K562 treated with DMSO at 1 percent for 48 hours (cell line): Measurements from ENCODE around the gene EIF2S1. TPM values are rescaled to one million over a fixed set of nuclear protein-coding genes. Genes with fewer than 3 reads are reported as not detected.

Experiments used
- total RNA-seq: library from RNA; unstranded; fragments of 300-600 nt; gene quantifications from 2 replicates; pipeline ENCODE4 v1.2.3, GENCODE V29; 2022; ENCODE audit warnings: low replicate concordance; ENCODE audit errors: extremely low read depth

Gene EIF2S1
- not detected in 2 replicates for total RNA-seq

GRCh38 chr14:67359775-67360469 lies at the start of gene EIF2S1, which contains the start of gene ATP6V1D:
Gene EIF2S1, plus strand, starts transcription at chr14:67360328. Its CDS starts 4,440 bp downstream, at chr14:67364768.
Gene ATP6V1D, minus strand, starts transcription at chr14:67359804. Its CDS starts 106 bp downstream, at chr14:67359698.

GRCh38 chr14:67411820-67412421 lies 51.8 kb downstream of the EIF2S1 start, which contains the start of gene PLEK2:
Gene PLEK2, minus strand, starts transcription at chr14:67412165. Its CDS starts 106 bp downstream, at chr14:67412059.

Other genes with a start within 250 kb of the EIF2S1 start
- gene GARIN2, start 170.9 kb upstream of the EIF2S1 start, total RNA-seq = not detected in 2 replicates
- not detected in 2 replicates for gene PALS1, start 118.9 kb upstream of the EIF2S1 start, total RNA-seq
- not detected in 2 replicates for gene ATP6V1D, start 524 bp upstream of the EIF2S1 start, total RNA-seq
- not detected in 2 replicates for gene PLEK2, start 51.8 kb downstream of the EIF2S1 start, total RNA-seq
- gene TMEM229B, start 128.4 kb downstream of the EIF2S1 start, total RNA-seq = not detected in 2 replicates
- gene PLEKHH1, start 173.0 kb downstream of the EIF2S1 start, total RNA-seq = not detected in 2 replicates
- not detected in 2 replicates for gene PIGH, start 239.9 kb downstream of the EIF2S1 start, total RNA-seq